Neutrophil (primary cell): ENCODE measurements around the gene IKZF1.

ENCODE experiments used
- H3K27ac ChIP-seq: fragments of 200-600 bp; sonication (generic); 2 replicates; pipeline ENCODE4 v1.5.1; 2016; ENCODE audit warnings: mild to moderate bottlenecking, moderate library complexity
- H3K27me3 ChIP-seq: fragments of 200-600 bp; sonication (generic); 2 replicates; pipeline ENCODE4 v1.6.0; 2016; ENCODE audit warnings: mild to moderate bottlenecking
- H3K36me3 ChIP-seq: fragments of 200-600 bp; sonication (generic); 2 replicates; pipeline ENCODE4 v1.5.1; 2017
- H3K4me1 ChIP-seq, 2 experiments: fragments of 200-600 bp in 1 of 2; sonication (generic) in 1 of 2; 1 replicate in 1 of 2; 2 replicates in 1 of 2; pipeline versions ENCODE4 v1.5.1 to v1.6.1; 2013 to 2016; ENCODE audit warnings: low read depth in 1 of 2, low read length in 1 of 2, mild to moderate bottlenecking in 1 of 2, moderate library complexity in 1 of 2; ENCODE audit not compliant: control insufficient read depth in 1 of 2, insufficient read depth in 1 of 2
- H3K4me3 ChIP-seq, 2 experiments: fragments of 200-600 bp in 1 of 2; sonication (generic) in 1 of 2; 1 replicate in 1 of 2; 2 replicates in 1 of 2; pipeline ENCODE4 v1.5.1; 2013 to 2016; ENCODE audit warnings: low read depth in 1 of 2, low read length in 1 of 2, mild to moderate bottlenecking in 1 of 2, moderate library complexity in 1 of 2
- H3K9me3 ChIP-seq: fragments of 200-600 bp; sonication (generic); 2 replicates; pipeline ENCODE4 v1.5.1; 2016
- TF ChIP-seq, protein P1 (sequence below): fragments of 200-600 bp; sonication (generic); IDR thresholded peaks from 2 replicates; pipeline ENCODE4 v1.5.1; 2016; ENCODE audit warnings: antibody characterized with exemption

IKZF1 gene

DNA sequence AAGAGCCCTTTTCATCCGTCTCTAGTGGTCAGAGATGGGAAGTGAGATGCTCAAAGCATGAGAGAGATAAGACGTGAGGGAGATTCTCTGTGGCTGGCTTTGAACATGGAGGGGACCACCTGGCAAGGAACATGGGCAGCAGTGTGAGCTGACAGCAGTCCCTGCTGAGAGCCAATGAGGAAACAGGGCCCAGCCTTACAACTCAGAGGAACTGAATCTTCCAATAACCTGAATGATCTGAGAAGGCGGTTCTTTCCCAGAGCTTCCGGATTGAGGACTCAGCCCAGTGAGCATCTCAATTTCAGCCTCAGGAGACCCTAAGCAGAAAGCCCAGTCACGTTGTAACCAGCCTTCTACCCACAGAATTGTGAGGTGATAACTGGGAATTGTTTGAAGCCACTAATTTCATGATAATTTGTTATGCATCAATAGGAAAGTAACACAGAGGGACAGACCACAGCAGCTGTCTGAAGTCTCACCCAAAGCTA is 33.9 kb upstream of the IKZF1 start:
- H3K27ac ChIP-seq = no peak overlapping the region
- H3K4me1 ChIP-seq = peaks cover 34 to 39% of the 10 kb centered on the region in 2 experiments
- no peak overlapping the region for H3K4me3 ChIP-seq
- H3K36me3 ChIP-seq = no peaks in the 10 kb centered on the region
- H3K9me3 ChIP-seq = no peaks in the 10 kb centered on the region
- no peaks in the 10 kb centered on the region for H3K27me3 ChIP-seq
- TF ChIP-seq, protein P1, sequence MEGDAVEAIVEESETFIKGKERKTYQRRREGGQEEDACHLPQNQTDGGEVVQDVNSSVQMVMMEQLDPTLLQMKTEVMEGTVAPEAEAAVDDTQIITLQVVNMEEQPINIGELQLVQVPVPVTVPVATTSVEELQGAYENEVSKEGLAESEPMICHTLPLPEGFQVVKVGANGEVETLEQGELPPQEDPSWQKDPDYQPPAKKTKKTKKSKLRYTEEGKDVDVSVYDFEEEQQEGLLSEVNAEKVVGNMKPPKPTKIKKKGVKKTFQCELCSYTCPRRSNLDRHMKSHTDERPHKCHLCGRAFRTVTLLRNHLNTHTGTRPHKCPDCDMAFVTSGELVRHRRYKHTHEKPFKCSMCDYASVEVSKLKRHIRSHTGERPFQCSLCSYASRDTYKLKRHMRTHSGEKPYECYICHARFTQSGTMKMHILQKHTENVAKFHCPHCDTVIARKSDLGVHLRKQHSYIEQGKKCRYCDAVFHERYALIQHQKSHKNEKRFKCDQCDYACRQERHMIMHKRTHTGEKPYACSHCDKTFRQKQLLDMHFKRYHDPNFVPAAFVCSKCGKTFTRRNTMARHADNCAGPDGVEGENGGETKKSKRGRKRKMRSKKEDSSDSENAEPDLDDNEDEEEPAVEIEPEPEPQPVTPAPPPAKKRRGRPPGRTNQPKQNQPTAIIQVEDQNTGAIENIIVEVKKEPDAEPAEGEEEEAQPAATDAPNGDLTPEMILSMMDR = no peak

DNA sequence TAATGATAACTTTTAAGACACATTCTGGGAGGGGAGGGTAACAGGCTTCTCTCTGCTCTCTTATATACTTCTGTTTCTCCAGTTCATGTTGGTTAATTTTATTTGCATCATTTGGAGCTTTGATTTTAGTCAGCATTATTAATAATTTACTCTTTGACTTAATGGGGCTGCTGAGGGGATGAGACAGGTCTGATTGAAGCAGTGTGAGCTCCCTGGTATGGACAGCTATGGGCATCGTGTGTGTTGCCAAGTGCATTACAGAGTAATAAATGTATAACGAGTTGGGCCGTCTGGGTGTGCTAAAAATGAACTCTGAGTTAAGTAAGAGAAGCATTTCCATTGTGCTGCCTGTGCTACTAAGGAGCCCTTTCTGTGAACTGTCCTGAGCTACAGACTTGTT is 31.7 kb upstream of the IKZF1 start:
- Histone ChIP-seq H3K4me1 (peaks cover 40 to 45% of the 10 kb centered on the region in 2 experiments), H3K36me3 (no peaks in the 10 kb centered on the region), H3K27me3 (no peaks in the 10 kb centered on the region), H3K27ac (no peak overlapping the region), H3K9me3 (no peaks in the 10 kb centered on the region), H3K4me3 (no peak overlapping the region)
- TF ChIP-seq, protein P1 = no peak

- Histone ChIP-seq H3K4me1 (peaks cover 35 to 40% of the 10 kb centered on the region in 2 experiments), H3K4me3 (no peak overlapping the region), H3K27me3 (no peaks in the 10 kb centered on the region), H3K9me3 (no peaks in the 10 kb centered on the region), H3K27ac (no peak overlapping the region), H3K36me3 (no peaks in the 10 kb centered on the region)
- TF ChIP-seq, protein P1 = no peak
Measured at GRCh38 chr7:50273301-50273700, 31.2 kb upstream of the IKZF1 start.

- peaks cover 34 to 38% of the 10 kb centered on the region in 2 experiments for H3K4me1 ChIP-seq
- no peaks in the 10 kb centered on the region for H3K9me3 ChIP-seq
- H3K4me3 ChIP-seq = no peak overlapping the region
- no peaks in the 10 kb centered on the region for H3K36me3 ChIP-seq
- TF ChIP-seq, protein P1 = no peak
- no peaks in the 10 kb centered on the region for H3K27me3 ChIP-seq
- no peak overlapping the region for H3K27ac ChIP-seq
Measured at GRCh38 chr7:50273870-50274269, 30.6 kb upstream of the IKZF1 start.

DNA sequence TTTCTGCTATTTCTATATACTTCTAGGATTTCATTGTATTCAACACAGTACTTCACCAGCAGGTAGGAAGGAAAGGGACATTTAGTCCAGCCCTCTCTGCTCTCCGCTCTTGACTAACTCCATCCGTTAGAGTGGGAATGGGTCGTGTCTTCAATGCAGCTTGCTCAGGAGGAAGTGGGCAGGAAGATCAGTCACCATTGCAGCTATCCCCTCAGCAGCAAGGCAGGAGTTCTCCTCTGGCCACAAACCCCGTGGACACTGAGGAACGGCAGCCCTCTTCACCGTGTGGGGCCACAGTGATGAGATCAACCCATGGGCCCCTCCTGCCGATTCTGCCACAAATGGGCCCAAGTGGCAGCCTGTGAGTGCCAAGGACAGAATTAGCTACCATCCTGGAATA is 30.2 kb upstream of the IKZF1 start:
- Histone ChIP-seq H3K4me3 (no peak overlapping the region), H3K27me3 (no peaks in the 10 kb centered on the region), H3K36me3 (no peaks in the 10 kb centered on the region), H3K27ac (peak overlapping the region; percentile 22), H3K4me1 (peaks cover 34 to 38% of the 10 kb centered on the region in 2 experiments), H3K9me3 (no peaks in the 10 kb centered on the region)
- TF ChIP-seq, protein P1 = no peak

- H3K4me1 ChIP-seq = peaks cover 34 to 38% of the 10 kb centered on the region in 2 experiments
- H3K27ac ChIP-seq = no peak overlapping the region
- no peaks in the 10 kb centered on the region for H3K36me3 ChIP-seq
- no peak overlapping the region for H3K4me3 ChIP-seq
- H3K9me3 ChIP-seq = no peaks in the 10 kb centered on the region
- H3K27me3 ChIP-seq = no peaks in the 10 kb centered on the region
- TF ChIP-seq, protein P1 = no peak
Measured at GRCh38 chr7:50275430-50275829, 29.1 kb upstream of the IKZF1 start.
